ENCODE results near the gene KLK2.

Gene KLK2

GRCh38 chr19:50873056-50873455 is at the start of gene KLK2:
KLK2 (plus strand) TSS chr19:50873439; CDS start chr19:50873474, 35 bp downstream.
- no peak for DNase-seq

GRCh38 chr19:50826492-50827240 is 46.6 kb upstream of the KLK2 start:
- no peak for DNase-seq

GRCh38 chr19:50827476-50827875 is 45.8 kb upstream of the KLK2 start:
- no peak for DNase-seq

- no peak for DNase-seq
Observed at GRCh38 chr19:50829801-50830200, 43.4 kb upstream of the KLK2 start.

- no peak for DNase-seq
Observed at GRCh38 chr19:50830266-50831025, 42.8 kb upstream of the KLK2 start.

- no peak for DNase-seq
Observed at GRCh38 chr19:50831026-50831396, 42.2 kb upstream of the KLK2 start.

GRCh38 chr19:50832666-50833065 is 40.6 kb upstream of the KLK2 start:
- no peak for DNase-seq

GRCh38 chr19:50833117-50833801 is 40.0 kb upstream of the KLK2 start, which contains the start of gene KLK15:
KLK15 (minus strand) TSS chr19:50833574; CDS start chr19:50831492, 2,082 bp downstream.
- DNase-seq, result no peak

GRCh38 chr19:50833802-50834167 is 39.5 kb upstream of the KLK2 start:
- no peak for DNase-seq

- no peak for DNase-seq
Observed at GRCh38 chr19:50835103-50835784, 38.0 kb upstream of the KLK2 start.

- peak; percentile 77 for DNase-seq
Observed at GRCh38 chr19:50835785-50836542, 37.3 kb upstream of the KLK2 start.

- no peak for DNase-seq
Observed at GRCh38 chr19:50836543-50837195, 36.6 kb upstream of the KLK2 start.

- DNase-seq, result no peak
Observed at GRCh38 chr19:50837300-50837699, 35.9 kb upstream of the KLK2 start.

GRCh38 chr19:50838239-50838638 is 35.0 kb upstream of the KLK2 start:
- no peak for DNase-seq

GRCh38 chr19:50839712-50840655 is 33.3 kb upstream of the KLK2 start:
- no peak for DNase-seq

GRCh38 chr19:50842130-50842529 is 31.1 kb upstream of the KLK2 start:
- DNase-seq, result no peak

- DNase-seq, result no peak
Observed at GRCh38 chr19:50843205-50843604, 30.0 kb upstream of the KLK2 start.

- no peak for DNase-seq
Observed at GRCh38 chr19:50843701-50844221, 29.5 kb upstream of the KLK2 start.

GRCh38 chr19:50844296-50844935 is 28.8 kb upstream of the KLK2 start:
- DNase-seq, result no peak

- no peak for DNase-seq
Observed at GRCh38 chr19:50850738-50851137, 22.5 kb upstream of the KLK2 start.

All from stimulated activated CD4-positive, alpha-beta T cell treated with anti-CD3 and anti-CD28 coated beads, Interleukin-4, amount 100 ng/mL, for 1 hour (primary cell).